ENCODE results near the gene ATAD5. TPM values are rescaled to one million over a fixed set of nuclear protein-coding genes. Genes with fewer than 3 reads are reported as not detected.

The ATAD5 gene
- total RNA-seq, 2 experiments from 2014 or later = 33.3 to 33.5 TPM

GRCh38 chr17:30933966-30934365, 102.2 kb downstream of the ATAD5 start:
- H3K36me3 Mint-ChIP-seq (ENCODE audit: low read depth) = no peaks in the 10 kb centered on the region
- H3K4me1 Mint-ChIP-seq (ENCODE audit: low read depth) = peaks cover 1% of the 10 kb centered on the region
- CTCF ChIA-PET = no interaction called here
- no peak for DNase-seq
- no peak overlapping the region for H3K27ac Mint-ChIP-seq
- intact Hi-C loops (cut with micrococcal nuclease) = no loop called here
- H3K27me3 Mint-ChIP-seq (ENCODE audit: low read depth) = no peaks in the 10 kb centered on the region
- H3K4me3 Mint-ChIP-seq = no peak overlapping the region
- no peaks in the 10 kb centered on the region for H3K9me3 Mint-ChIP-seq

GRCh38 chr17:30939051-30939689, 107.4 kb downstream of the ATAD5 start:
- no peaks in the 10 kb centered on the region for H3K9me3 Mint-ChIP-seq
- peaks cover 6% of the 10 kb centered on the region for H3K4me1 Mint-ChIP-seq (ENCODE audit: low read depth)
- no peaks in the 10 kb centered on the region for H3K27me3 Mint-ChIP-seq (ENCODE audit: low read depth)
- DNase-seq = peak; percentile 19
- H3K4me3 Mint-ChIP-seq = no peak overlapping the region
- no peak overlapping the region for H3K27ac Mint-ChIP-seq
- no peaks in the 10 kb centered on the region for H3K36me3 Mint-ChIP-seq (ENCODE audit: low read depth)
- intact Hi-C loops (cut with micrococcal nuclease) = no loop called here
- CTCF ChIA-PET = interaction anchor here (0.7 kb wide), 2 partner anchors 48 to 1615 kb away, joined by 3 read pairs; no protein-coding TSS in a partner anchor

DNA sequence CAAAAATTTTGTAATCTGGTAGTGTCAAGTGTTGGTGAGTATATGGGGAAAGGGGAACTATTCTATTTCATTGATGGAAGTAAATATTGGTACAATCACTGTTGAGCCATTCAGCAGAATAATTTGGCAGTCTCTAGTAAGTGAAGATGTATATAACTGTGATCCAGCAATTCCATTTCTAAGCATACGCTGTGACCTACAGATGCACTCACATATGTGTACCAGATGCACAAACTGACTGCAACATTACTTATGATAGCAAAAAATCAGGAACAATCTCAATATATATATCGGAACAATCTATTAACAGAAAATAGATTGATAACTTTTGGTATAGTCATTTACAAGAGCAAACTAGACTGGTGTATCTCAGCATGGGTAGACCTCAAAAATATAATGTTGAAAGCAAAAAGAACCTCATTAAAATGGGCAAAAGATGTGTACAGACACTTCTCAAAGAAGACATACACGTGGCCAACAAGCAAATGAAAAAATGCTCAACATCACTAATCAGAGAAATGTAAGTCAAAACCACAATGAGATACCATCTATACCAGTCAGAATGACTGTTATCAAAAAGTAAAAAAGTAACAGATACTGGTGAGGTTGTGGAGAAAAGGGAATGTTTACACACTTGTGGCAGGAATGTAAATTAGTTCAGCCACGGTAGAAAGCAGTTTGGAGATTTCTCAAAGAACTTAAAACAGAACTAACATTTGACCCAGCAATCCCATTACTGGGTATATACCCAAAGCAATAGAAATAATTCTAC, 110.7 kb downstream of the ATAD5 start:
- intact Hi-C loops (cut with micrococcal nuclease) = no loop called here
- CTCF ChIA-PET = no interaction called here
- H3K36me3 Mint-ChIP-seq (ENCODE audit: low read depth) = no peaks in the 10 kb centered on the region
- no peak overlapping the region for H3K4me3 Mint-ChIP-seq
- H3K27me3 Mint-ChIP-seq (ENCODE audit: low read depth) = no peaks in the 10 kb centered on the region
- no peak overlapping the region for H3K27ac Mint-ChIP-seq
- no peak for DNase-seq
- peaks cover 6% of the 10 kb centered on the region for H3K4me1 Mint-ChIP-seq (ENCODE audit: low read depth)
- H3K9me3 Mint-ChIP-seq = no peaks in the 10 kb centered on the region

Other genes with a start within 250 kb of the ATAD5 start
- 10 to 100 TPM; 47.1 to 47.7 TPM for gene CRLF3, start 7.3 kb upstream of the ATAD5 start, total RNA-seq
- 1 to 10 TPM; 8.6 to 9.7 TPM for gene TEFM, start 74.3 kb downstream of the ATAD5 start, total RNA-seq
- gene ADAP2, start 90.0 kb downstream of the ATAD5 start, total RNA-seq = under 1 TPM; 0.32 to 0.52 TPM
- 1 to 10 TPM; 5.0 to 5.4 TPM for gene RNF135, start 139.1 kb downstream of the ATAD5 start, total RNA-seq